BJ (cell line): ENCODE results near the gene SLC9A5. TPM values are rescaled to one million over a fixed set of nuclear protein-coding genes. Genes with fewer than 3 reads are reported as not detected.
A peak's percentile ranks its signal among the peaks of the same experiment; 100 is the strongest.

Source experiments
- CTCF ChIA-PET: fragments of 350-600 bp; formaldehyde crosslinking; extraction: SDS; loops from one replicate; lab custom pipeline; 2021; ENCODE audit warnings: antibody characterized with exemption, inconsistent platforms; lab: Yijun Ruan, JAX
- POLR2A ChIA-PET: fragments of 300-600 bp; sonication (Branson Sonifier 250); formaldehyde crosslinking; extraction: SDS; loops from one replicate; lab custom pipeline; 2021; ENCODE audit warnings: antibody characterized with exemption; lab: Charles Lee
- DNase-seq: peaks from one replicate; pipeline ENCODE4 v3.0.0-alpha.2; 2011; ENCODE audit warnings: low read depth
- H3K27me3 ChIP-seq: 2 replicates; pipeline ENCODE4 v1.6.0; 2011; ENCODE audit warnings: low read length; ENCODE audit not compliant: control insufficient read depth, insufficient read depth
- H3K36me3 ChIP-seq: 2 replicates; pipeline ENCODE4 v1.5.1; 2011; ENCODE audit warnings: low read length; ENCODE audit not compliant: control insufficient read depth, insufficient read depth
- H3K4me3 ChIP-seq: 2 replicates; pipeline ENCODE4 v1.5.1; 2011; ENCODE audit warnings: low read depth, mild to moderate bottlenecking, control low read depth, low read length
- polyA plus RNA-seq: library from polyadenylated mRNA; depleted of rRNA; stranded (reverse); fragments of >200 nt; gene quantifications from 2 replicates; pipeline ENCODE4 v1.2.3, GENCODE V29; 2011
- TF ChIP-seq, protein P1 (sequence below): IDR thresholded peaks from 2 replicates; pipeline ENCODE4 v1.5.1; 2011; ENCODE audit warnings: low read depth, mild to moderate bottlenecking, control low read depth, inconsistent platforms, low read length, moderate library complexity; ENCODE audit not compliant: insufficient read depth

Gene SLC9A5
- polyA plus RNA-seq, 1 experiment, result 2.6 TPM

DNA sequence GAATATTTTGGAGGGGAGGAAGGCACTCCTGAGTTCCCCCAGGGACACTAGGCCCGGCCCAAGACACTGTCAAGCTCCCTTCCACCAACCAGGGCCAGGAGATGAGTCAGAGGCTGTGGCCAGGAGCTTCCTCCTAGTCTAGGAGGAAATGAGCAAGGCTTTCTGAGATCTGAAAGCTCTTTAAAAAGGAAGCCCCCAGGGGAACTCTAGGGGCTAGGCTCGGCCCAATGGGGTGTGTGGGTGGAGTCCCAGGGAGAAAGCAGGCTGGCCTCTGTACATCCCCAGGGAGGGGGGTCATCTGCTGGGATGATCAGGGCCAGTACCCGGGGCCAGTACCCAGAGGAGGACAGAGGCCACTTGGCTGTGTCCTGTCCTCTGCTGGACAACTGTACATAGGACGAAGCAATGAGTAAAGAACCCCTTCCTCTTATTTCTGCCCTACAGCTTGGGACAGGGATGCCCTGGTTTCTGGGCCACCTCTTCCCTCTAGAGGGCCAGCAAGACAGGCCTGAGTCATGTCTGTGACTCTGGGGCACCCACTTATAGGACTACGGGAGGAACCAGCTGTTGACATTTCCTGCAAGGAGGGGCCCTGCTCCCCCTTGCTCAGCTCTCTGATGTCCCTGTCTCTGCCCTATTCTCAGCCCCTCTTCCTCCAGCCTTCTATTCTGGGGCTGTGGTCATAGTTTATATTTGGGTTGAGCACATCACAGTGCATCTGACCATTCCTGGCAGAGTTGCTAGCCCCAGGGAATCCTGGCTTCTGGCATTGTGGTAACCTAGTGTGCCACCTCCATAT, 4.2 kb upstream of the SLC9A5 start:
- Histone ChIP-seq H3K4me3 (no peak overlapping the region), H3K27me3 (no peaks in the 10 kb centered on the region), H3K36me3 (no peaks in the 10 kb centered on the region; the same call in 1 of the 2 replicates)
- TF ChIP-seq, protein P1, sequence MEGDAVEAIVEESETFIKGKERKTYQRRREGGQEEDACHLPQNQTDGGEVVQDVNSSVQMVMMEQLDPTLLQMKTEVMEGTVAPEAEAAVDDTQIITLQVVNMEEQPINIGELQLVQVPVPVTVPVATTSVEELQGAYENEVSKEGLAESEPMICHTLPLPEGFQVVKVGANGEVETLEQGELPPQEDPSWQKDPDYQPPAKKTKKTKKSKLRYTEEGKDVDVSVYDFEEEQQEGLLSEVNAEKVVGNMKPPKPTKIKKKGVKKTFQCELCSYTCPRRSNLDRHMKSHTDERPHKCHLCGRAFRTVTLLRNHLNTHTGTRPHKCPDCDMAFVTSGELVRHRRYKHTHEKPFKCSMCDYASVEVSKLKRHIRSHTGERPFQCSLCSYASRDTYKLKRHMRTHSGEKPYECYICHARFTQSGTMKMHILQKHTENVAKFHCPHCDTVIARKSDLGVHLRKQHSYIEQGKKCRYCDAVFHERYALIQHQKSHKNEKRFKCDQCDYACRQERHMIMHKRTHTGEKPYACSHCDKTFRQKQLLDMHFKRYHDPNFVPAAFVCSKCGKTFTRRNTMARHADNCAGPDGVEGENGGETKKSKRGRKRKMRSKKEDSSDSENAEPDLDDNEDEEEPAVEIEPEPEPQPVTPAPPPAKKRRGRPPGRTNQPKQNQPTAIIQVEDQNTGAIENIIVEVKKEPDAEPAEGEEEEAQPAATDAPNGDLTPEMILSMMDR, result no peak
- peak; percentile 64 for DNase-seq
- POLR2A ChIA-PET, result interaction anchor here (0.6 to 0.9 kb wide), 4 partner anchors 17 to 94 kb away, joined by 3 to 7 read pairs (median 3); partner anchors contain the start of gene TMEM208
- CTCF ChIA-PET, result interaction anchor here (0.8 to 1.9 kb wide), 9 partner anchors 13 to 349 kb away, joined by 3 to 5 read pairs (median 3); partner anchors contain the start of gene ELMO3

DNA sequence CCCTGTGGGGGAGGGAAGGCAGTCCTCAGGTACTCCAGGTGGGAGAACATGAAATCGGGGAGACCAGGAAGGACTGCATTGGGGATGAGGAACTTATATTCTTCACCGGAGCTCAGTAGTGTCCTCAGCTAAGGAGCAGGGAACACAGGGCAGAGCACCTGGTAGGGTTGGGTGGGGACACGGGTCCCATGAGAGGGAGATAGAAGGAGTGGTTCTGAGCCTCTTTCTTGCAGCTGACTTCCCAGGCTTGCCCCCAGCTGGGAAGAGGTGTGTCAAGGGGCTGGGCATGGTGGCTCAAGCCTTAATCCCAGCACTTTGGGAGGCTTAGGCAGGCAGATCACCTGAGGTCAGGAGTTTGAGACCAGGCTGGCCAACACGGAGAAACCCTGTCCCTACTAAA, 3.6 kb upstream of the SLC9A5 start:
- H3K36me3 ChIP-seq, result no peaks in the 10 kb centered on the region
- TF ChIP-seq, protein P1, result no peak

DNA sequence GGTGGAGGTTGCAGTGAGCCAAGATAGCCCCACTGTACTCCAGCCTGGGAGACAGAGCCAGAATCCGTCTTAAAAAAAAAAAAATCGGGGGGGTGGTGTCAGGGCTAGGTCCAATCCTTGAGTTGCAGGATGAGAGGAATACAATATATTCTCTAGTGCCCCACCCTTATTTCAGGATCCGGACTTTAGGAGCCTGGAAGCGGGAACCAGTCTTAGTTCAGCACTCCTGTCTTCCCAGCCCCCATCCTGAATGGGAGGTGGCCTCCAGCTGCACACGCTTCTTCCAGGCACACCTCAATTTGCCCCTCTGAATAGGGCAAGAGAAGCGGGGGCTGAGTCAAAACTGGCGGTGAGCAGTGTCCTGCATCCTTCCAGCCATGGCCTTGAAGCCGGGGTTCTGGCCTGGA, 3.1 kb upstream of the SLC9A5 start:
- Histone ChIP-seq H3K4me3 (peak overlapping the region; percentile 83), H3K36me3 (no peaks in the 10 kb centered on the region), H3K27me3 (no peaks in the 10 kb centered on the region)
- ChIA-PET CTCF (interaction anchor here (0.6 to 1.8 kb wide), 14 partner anchors 13 to 411 kb away, joined by 3 to 8 read pairs (median 3); partner anchors contain the start of genes ELMO3 and ZDHHC1), POLR2A (no interaction called here)
- TF ChIP-seq, protein P1, result no peak
- DNase-seq, result no peak

More for the DNA sequence above, 3.6 kb upstream of the SLC9A5 start:
- Histone ChIP-seq H3K4me3 (peak overlapping the region; percentile 83), H3K27me3 (no peaks in the 10 kb centered on the region)
- CTCF ChIA-PET, result interaction anchor here (0.9 to 1.9 kb wide), 8 partner anchors 14 to 350 kb away, joined by 3 to 5 read pairs (median 4); partner anchors contain the start of gene ELMO3
- POLR2A ChIA-PET, result interaction anchor here (0.6 to 0.9 kb wide), 2 partner anchors 23 to 39 kb away, joined by 3 read pairs; no protein-coding TSS in a partner anchor
- no peak for DNase-seq

DNA sequence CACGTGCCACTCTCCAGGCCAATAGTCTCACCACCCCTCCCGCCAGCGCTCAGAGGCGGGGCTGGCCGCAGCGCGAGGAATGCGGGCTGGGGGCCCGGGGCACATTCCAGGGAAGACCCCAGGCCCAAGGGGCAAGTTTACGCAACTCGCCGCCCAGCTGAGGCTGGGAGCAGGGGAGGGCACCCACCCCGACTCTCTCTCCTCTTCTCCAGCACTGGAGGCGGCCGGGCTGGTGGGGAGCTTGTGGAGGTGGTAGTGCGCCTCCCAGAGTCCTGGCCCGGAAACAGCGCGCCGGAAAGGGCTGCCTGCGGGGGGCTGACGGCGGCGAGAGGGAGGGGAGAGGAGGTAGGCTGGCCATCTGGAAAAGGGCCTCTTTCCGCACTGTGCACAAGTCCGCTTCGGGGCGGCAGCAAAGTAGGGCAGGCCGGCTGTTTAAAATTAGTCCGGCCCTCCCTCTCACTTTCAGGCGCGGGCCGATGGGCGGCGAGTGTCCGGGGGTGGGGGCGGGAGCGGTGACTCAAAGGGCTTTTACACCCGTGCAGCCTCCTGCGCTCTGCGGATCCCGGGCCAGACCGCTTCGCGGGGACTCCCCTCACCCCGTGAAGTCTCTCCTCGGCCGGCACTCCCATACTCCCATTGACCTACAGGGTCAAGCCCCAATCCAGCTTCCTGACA, 2.6 kb upstream of the SLC9A5 start:
- peak; percentile 50 for DNase-seq
- ChIA-PET POLR2A (no interaction called here), CTCF (interaction anchor here (0.6 to 4.8 kb wide), 12 partner anchors 12 to 410 kb away, joined by 3 to 24 read pairs (median 3); partner anchors contain the start of gene ZDHHC1)
- Histone ChIP-seq H3K27me3 (no peaks in the 10 kb centered on the region), H3K36me3 (no peaks in the 10 kb centered on the region), H3K4me3 (peak overlapping the region; percentile 83)
- TF ChIP-seq, protein P1, result peak; percentile 69
